ENCODE measurements around the gene NRCAM.

DNA sequence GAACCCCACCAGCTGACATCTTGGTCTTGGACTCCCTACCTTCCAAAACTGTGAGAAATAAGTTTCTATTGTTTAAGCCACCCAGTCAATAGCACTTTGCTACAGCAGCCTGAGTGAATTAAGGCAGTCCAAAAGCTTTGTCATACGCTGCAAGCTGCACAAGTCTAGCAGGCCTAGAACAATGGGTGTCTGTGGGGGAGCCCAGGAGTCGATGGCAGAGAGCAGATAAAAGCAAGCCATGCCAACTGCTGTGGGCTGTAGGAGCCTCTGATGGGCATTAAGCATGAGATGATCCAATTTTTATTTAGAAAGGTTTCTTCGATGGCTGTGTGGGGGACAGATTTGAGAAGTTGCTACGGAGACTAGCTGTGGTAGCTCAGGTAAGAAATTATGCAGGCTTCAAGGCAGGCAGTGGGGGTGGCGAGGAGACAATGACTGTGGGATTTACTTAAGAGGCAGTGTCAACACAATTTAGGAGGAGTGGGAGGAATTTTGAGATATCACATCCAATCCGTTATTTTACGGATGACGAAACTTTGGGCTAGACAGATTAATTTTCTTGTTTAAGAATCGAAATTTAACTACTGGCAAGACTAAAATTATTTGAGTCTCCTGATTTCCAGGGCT, 110.4 kb downstream of the NRCAM start:
- TF ChIP-seq GABPB1 (CRISPR knock-in tag; IDR thresholded peaks at IDR 0.05) (no peak), CREB1 (IDR thresholded peaks at IDR 0.05) (no peak), CREB1 (CRISPR knock-in tag; IDR thresholded peaks at IDR 0.05) (no peak), PRDM4 (CRISPR knock-in tag; IDR thresholded peaks at IDR 0.05; ENCODE audit: borderline replicate concordance) (no peak), POLR2A (IDR thresholded peaks at IDR 0.05; ENCODE audit: insufficient read depth in 1 of 2, low read depth in 2 of 2, low read length in 2 of 2) (no peak), KDM2A (CRISPR knock-in tag; IDR thresholded peaks at IDR 0.05; ENCODE audit: borderline replicate concordance, low read depth) (no peak), TAF15 (IDR thresholded peaks at IDR 0.05; ENCODE audit: low read depth, low read length, poor library complexity, severe bottlenecking) (no peak), ZNF781 (CRISPR knock-in tag; IDR thresholded peaks at IDR 0.05; ENCODE audit: borderline replicate concordance, not compliant biosample characterization) (no peak), SP1 (IDR thresholded peaks at IDR 0.05) (no peak), SP1 (CRISPR knock-in tag; IDR thresholded peaks at IDR 0.05) (no peak), ZBTB26 (CRISPR knock-in tag; IDR thresholded peaks at IDR 0.05; ENCODE audit: borderline replicate concordance) (no peak), TCF7 (IDR thresholded peaks at IDR 0.05; ENCODE audit: low read depth) (no peak), ELF1 (CRISPR knock-in tag; IDR thresholded peaks at IDR 0.05) (no peak), EZH2 (conservative IDR thresholded peaks at IDR 0.05; ENCODE audit: low read depth, low read length) (no peak), ZNF564 (CRISPR knock-in tag; IDR thresholded peaks at IDR 0.05) (no peak)
- TF ChIP-seq, protein P1, sequence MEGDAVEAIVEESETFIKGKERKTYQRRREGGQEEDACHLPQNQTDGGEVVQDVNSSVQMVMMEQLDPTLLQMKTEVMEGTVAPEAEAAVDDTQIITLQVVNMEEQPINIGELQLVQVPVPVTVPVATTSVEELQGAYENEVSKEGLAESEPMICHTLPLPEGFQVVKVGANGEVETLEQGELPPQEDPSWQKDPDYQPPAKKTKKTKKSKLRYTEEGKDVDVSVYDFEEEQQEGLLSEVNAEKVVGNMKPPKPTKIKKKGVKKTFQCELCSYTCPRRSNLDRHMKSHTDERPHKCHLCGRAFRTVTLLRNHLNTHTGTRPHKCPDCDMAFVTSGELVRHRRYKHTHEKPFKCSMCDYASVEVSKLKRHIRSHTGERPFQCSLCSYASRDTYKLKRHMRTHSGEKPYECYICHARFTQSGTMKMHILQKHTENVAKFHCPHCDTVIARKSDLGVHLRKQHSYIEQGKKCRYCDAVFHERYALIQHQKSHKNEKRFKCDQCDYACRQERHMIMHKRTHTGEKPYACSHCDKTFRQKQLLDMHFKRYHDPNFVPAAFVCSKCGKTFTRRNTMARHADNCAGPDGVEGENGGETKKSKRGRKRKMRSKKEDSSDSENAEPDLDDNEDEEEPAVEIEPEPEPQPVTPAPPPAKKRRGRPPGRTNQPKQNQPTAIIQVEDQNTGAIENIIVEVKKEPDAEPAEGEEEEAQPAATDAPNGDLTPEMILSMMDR (CRISPR knock-in tag; IDR thresholded peaks at IDR 0.05), result no peak

Measured in HepG2 (cell line).